ENCODE measurements around the gene SND1.

SND1 gene

GRCh38 chr7:127918130-127918529 lies 266.1 kb downstream of the SND1 start:
- no peak for TF ChIP-seq CTCF (IDR thresholded peaks at IDR 0.05)

GRCh38 chr7:127920787-127921438 lies 268.9 kb downstream of the SND1 start:
- TF ChIP-seq CTCF (IDR thresholded peaks at IDR 0.05) = no peak

GRCh38 chr7:127922656-127923055 lies 270.7 kb downstream of the SND1 start:
- no peak for TF ChIP-seq CTCF (IDR thresholded peaks at IDR 0.05)

GRCh38 chr7:127924874-127925273 lies 272.9 kb downstream of the SND1 start:
- no peak for TF ChIP-seq CTCF (IDR thresholded peaks at IDR 0.05)

DNA sequence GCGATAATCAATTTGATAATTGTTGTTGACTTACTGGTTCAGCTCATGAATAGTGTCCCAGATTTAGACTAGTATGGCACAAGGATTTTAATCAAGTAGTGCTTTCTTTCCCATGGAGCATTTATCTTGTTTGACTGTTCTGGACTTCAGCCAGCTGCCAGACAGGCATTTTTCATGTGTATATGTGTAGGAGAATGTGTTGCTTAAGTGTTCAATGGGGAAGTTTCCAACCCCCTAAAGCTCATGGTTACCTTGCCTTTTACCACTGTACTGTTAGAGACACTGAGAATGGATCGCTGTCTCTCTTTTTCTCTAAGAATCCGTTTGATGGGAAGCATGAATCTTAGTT lies 275.3 kb downstream of the SND1 start:
- no peak for TF ChIP-seq CTCF (IDR thresholded peaks at IDR 0.05)

DNA sequence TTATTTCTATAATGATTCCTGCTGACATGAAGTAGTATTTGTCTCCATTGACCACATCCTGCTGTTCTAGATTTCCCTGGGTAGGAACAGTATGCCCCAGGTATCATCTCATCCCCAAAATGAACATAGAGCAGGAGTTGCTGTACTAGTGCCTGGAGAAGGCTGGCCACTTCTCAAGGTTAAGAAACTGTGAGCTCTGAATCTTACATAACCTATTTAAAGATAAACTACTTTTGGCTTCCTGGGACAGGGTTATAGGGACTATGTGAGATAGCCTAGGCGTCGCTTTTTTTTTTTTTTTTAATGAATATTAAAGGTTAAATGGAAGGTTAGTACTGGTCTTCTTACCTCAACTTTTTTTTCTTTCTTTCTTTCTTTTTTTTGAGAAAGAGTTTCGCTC lies 276.2 kb downstream of the SND1 start:
- TF ChIP-seq CTCF (IDR thresholded peaks at IDR 0.05) = no peak

DNA sequence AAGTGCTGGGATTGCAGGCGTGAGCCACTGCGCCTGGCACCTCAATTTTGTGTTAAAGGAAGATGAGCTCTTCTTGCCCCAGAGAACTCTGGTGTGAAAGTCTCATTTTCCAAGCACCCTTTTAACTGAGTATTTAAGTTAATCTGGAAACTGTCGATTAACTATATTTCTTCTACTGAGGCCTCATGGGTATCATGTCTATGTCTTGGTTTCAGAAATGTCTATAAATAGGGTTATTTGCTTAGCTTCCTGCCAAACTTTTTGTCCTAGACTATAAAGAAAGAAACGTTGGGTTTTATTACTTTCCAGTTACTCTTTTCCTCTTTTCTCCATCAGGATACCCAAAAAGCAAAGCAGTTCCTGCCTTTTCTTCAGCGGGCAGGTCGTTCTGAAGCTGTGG lies 276.9 kb downstream of the SND1 start:
- no peak for TF ChIP-seq CTCF (IDR thresholded peaks at IDR 0.05)

Data from LNCAP (cell line).